Caco-2 (cell line): ENCODE measurements around the gene ABCD4. TPM values are rescaled to one million over a fixed set of nuclear protein-coding genes. Genes with fewer than 3 reads are reported as not detected.

Experiments
- BruUV-seq: library from RNA; stranded (reverse); fragments of 400-500 nt; replicated peaks from 2 replicates; lab custom pipeline; 2021; lab: Mats Ljungman, UMichigan
- CTCF ChIA-PET: fragments of 300-600 bp; sonication (Branson Sonifier 250); formaldehyde crosslinking; loops from one replicate; lab custom pipeline; 2022; ENCODE audit warnings: antibody characterized with exemption; lab: Charles Lee
- POLR2A ChIA-PET: fragments of 300-600 bp; sonication (Branson Sonifier 250); formaldehyde crosslinking; loops from one replicate; lab custom pipeline; 2022; ENCODE audit warnings: antibody characterized with exemption; lab: Charles Lee
- DNase-seq, 2 experiments: peaks; one replicate each; pipeline versions ENCODE4 v3.0.0 to v3.0.0-alpha.2; 2020 to 2022
- H3K27me3 ChIP-seq: replicated peaks from 2 replicates; pipeline ENCODE4 v1.6.0; 2011; ENCODE audit warnings: low read length; ENCODE audit not compliant: control insufficient read depth, insufficient read depth
- H3K36me3 ChIP-seq: 2 replicates; pipeline ENCODE4 v1.5.1; 2011; ENCODE audit warnings: low read length; ENCODE audit not compliant: control insufficient read depth, insufficient read depth
- H3K4me1 ChIP-seq: fragments of 250-450 bp; sonication (Bioruptor Pico); 2 replicates; pipeline ENCODE4 v1.5.1; 2020; ENCODE audit warnings: mild to moderate bottlenecking
- H3K4me3 ChIP-seq: 2 replicates; pipeline ENCODE4 v1.5.1; 2011; ENCODE audit warnings: low read depth, mild to moderate bottlenecking, control low read depth, low read length
- H3K9me3 ChIP-seq: fragments of 250-450 bp; sonication (Bioruptor Pico); 2 replicates; pipeline ENCODE4 v1.5.1; 2020; ENCODE audit warnings: mild to moderate bottlenecking, moderate library complexity
- H3K27ac Mint-ChIP-seq: one replicate; pipeline ENCODE4 v1.8.0; 2022; ENCODE audit warnings: mixed read lengths; ENCODE audit not compliant: unreplicated experiment
- H3K27me3 Mint-ChIP-seq: one replicate; pipeline ENCODE4 v1.8.0; 2022; ENCODE audit warnings: mixed read lengths; ENCODE audit not compliant: insufficient read depth, unreplicated experiment
- H3K36me3 Mint-ChIP-seq: one replicate; pipeline ENCODE4 v1.8.0; 2022; ENCODE audit warnings: mild to moderate bottlenecking, mixed read lengths; ENCODE audit not compliant: insufficient read depth, unreplicated experiment
- H3K4me1 Mint-ChIP-seq: one replicate; pipeline ENCODE4 v1.8.0; 2022; ENCODE audit warnings: low read depth, mixed read lengths; ENCODE audit not compliant: unreplicated experiment
- H3K4me3 Mint-ChIP-seq: one replicate; pipeline ENCODE4 v1.8.0; 2022; ENCODE audit warnings: mild to moderate bottlenecking, moderate library complexity, mixed read lengths; ENCODE audit not compliant: unreplicated experiment
- H3K9me3 Mint-ChIP-seq: one replicate; pipeline ENCODE4 v1.8.0; 2022; ENCODE audit warnings: mixed read lengths; ENCODE audit not compliant: unreplicated experiment
- intact Hi-C: fragments of 100-400 bp; cut with micrococcal nuclease; formaldehyde crosslinking; loops from one replicate; pipeline ENCODE4 v1.10.0; 2022; ENCODE audit not compliant: unreplicated experiment
- total RNA-seq: library from RNA; stranded (reverse); gene quantifications from 2 replicates; pipeline ENCODE4 v1.2.3, GENCODE V29; 2022
- TF ChIP-seq, protein P1 (sequence below), 2 experiments: fragments of 200-600 bp in 1 of 2; IDR thresholded peaks; 1 replicate in 1 of 2; 2 replicates in 1 of 2; pipeline versions ENCODE4 v1.5.1 to v1.8.0; 2011 to 2022; ENCODE audit warnings: antibody characterized with exemption in 1 of 2, control low read depth in 1 of 2, inconsistent platforms in 1 of 2, low read depth in 1 of 2, low read length in 1 of 2, mild to moderate bottlenecking in 1 of 2, moderate library complexity in 1 of 2; ENCODE audit not compliant: insufficient read depth in 1 of 2, severe bottlenecking in 1 of 2, unreplicated experiment in 1 of 2

Gene ABCD4
- total RNA-seq, 1 experiment from 2014 or later: 82.1 TPM

GRCh38 chr14:74244115-74244514 lies 58.6 kb downstream of the ABCD4 start:
- no peaks in the 10 kb centered on the region for H3K9me3 Mint-ChIP-seq
- no peak overlapping the region for H3K27ac Mint-ChIP-seq
- BruUV-seq: no TSS peak
- intact Hi-C loops: no loop called here
- POLR2A ChIA-PET: no interaction called here
- Histone ChIP-seq H3K9me3 (no peaks in the 10 kb centered on the region), H3K36me3 (no peaks in the 10 kb centered on the region), H3K4me3 (no peak overlapping the region), H3K27me3 (no peaks in the 10 kb centered on the region; the same call in 1 of the 2 replicates), H3K4me1 (no peaks in the 10 kb centered on the region)
- H3K36me3 Mint-ChIP-seq: no peaks in the 10 kb centered on the region
- H3K27me3 Mint-ChIP-seq: peaks cover 26% of the 10 kb centered on the region
- H3K4me1 Mint-ChIP-seq: no peaks in the 10 kb centered on the region
- no peak overlapping the region for H3K4me3 Mint-ChIP-seq
- peak in 1 of 2 experiments; percentile 44 for DNase-seq
- CTCF ChIA-PET: interaction anchor here (1.2 kb wide), 1 partner anchor 10 kb away, joined by 3 read pairs; no protein-coding TSS in a partner anchor
- TF ChIP-seq, protein P1, sequence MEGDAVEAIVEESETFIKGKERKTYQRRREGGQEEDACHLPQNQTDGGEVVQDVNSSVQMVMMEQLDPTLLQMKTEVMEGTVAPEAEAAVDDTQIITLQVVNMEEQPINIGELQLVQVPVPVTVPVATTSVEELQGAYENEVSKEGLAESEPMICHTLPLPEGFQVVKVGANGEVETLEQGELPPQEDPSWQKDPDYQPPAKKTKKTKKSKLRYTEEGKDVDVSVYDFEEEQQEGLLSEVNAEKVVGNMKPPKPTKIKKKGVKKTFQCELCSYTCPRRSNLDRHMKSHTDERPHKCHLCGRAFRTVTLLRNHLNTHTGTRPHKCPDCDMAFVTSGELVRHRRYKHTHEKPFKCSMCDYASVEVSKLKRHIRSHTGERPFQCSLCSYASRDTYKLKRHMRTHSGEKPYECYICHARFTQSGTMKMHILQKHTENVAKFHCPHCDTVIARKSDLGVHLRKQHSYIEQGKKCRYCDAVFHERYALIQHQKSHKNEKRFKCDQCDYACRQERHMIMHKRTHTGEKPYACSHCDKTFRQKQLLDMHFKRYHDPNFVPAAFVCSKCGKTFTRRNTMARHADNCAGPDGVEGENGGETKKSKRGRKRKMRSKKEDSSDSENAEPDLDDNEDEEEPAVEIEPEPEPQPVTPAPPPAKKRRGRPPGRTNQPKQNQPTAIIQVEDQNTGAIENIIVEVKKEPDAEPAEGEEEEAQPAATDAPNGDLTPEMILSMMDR (IDR thresholded peaks at IDR 0.05; ENCODE audit: insufficient read depth in 1 of 2, low read depth in 1 of 2, low read length in 1 of 2, severe bottlenecking in 1 of 2, unreplicated experiment in 1 of 2): peak in 1 of 2 experiments; percentile 36

DNA sequence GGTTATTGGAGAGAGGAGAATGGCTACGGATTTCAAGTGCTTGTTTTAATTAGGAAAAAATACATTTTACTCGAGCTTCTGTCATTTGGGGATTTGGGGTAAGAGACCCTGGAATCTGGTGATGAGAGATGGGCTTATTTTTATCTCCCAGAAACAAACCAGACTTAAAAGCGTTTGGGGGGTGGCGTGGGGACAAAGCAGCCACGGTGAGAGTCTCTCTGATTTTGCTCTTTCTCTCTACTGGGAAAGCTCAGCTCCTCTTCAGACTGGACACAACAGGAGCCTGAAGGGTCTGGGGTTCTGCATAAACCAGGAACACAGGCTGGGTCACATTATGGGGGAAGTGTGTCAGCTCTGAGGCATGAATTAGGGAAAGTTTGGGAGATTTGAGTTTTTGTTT lies 59.7 kb downstream of the ABCD4 start:
- no peak overlapping the region for H3K27ac Mint-ChIP-seq
- H3K27me3 ChIP-seq: no peaks in the 10 kb centered on the region; the same call in 1 of the 2 replicates
- TF ChIP-seq, protein P1 (IDR thresholded peaks at IDR 0.05; ENCODE audit: insufficient read depth in 1 of 2, low read depth in 1 of 2, low read length in 1 of 2, severe bottlenecking in 1 of 2, unreplicated experiment in 1 of 2): no peak
- H3K4me1 ChIP-seq: no peaks in the 10 kb centered on the region
- H3K9me3 ChIP-seq: no peaks in the 10 kb centered on the region
- no peak overlapping the region for H3K4me3 ChIP-seq
- no peaks in the 10 kb centered on the region for H3K4me1 Mint-ChIP-seq
- intact Hi-C loops: no loop called here
- DNase-seq: no peak
- BruUV-seq: no TSS peak
- H3K4me3 Mint-ChIP-seq: no peak overlapping the region
- no peaks in the 10 kb centered on the region for H3K9me3 Mint-ChIP-seq
- ChIA-PET POLR2A (no interaction called here), CTCF (no interaction called here)
- peaks cover 31% of the 10 kb centered on the region for H3K27me3 Mint-ChIP-seq
- no peaks in the 10 kb centered on the region for H3K36me3 Mint-ChIP-seq
- H3K36me3 ChIP-seq: no peaks in the 10 kb centered on the region

GRCh38 chr14:74242780-74243042 lies 60.0 kb downstream of the ABCD4 start:
- no peak for DNase-seq
- intact Hi-C loops: no loop called here
- H3K4me3 ChIP-seq: no peak overlapping the region
- CTCF ChIA-PET: no interaction called here
- Mint-ChIP-seq H3K27me3 (peaks cover 31% of the 10 kb centered on the region), H3K9me3 (no peaks in the 10 kb centered on the region), H3K27ac (no peak overlapping the region), H3K4me3 (no peak overlapping the region), H3K36me3 (no peaks in the 10 kb centered on the region), H3K4me1 (no peaks in the 10 kb centered on the region)
- no peaks in the 10 kb centered on the region for H3K36me3 ChIP-seq
- no TSS peak for BruUV-seq
- H3K9me3 ChIP-seq: no peaks in the 10 kb centered on the region
- TF ChIP-seq, protein P1 (IDR thresholded peaks at IDR 0.05; ENCODE audit: insufficient read depth in 1 of 2, low read depth in 1 of 2, low read length in 1 of 2, severe bottlenecking in 1 of 2, unreplicated experiment in 1 of 2): no peak
- POLR2A ChIA-PET: no interaction called here
- no peaks in the 10 kb centered on the region for H3K4me1 ChIP-seq
- H3K27me3 ChIP-seq: no peaks in the 10 kb centered on the region; the same call in 1 of the 2 replicates
